Coronary artery (tissue), 2 donors: ENCODE measurements around the gene KIF21A.

Source experiments
- DNase-seq: peaks from one replicate; pipeline ENCODE4 v3.0.0-alpha.2; 2017; ENCODE audit warnings: low spot score
- H3K27ac ChIP-seq, 2 donors: fragments of 200-600 bp; sonication (generic); one replicate each; pipeline ENCODE4 v1.5.1; 2016 to 2019
- H3K4me3 ChIP-seq: fragments of 200-600 bp; sonication (generic); 2 replicates; pipeline ENCODE4 v1.5.1; 2016; ENCODE audit warnings: mild to moderate bottlenecking, moderate library complexity
- TF ChIP-seq, protein P1 (sequence below): fragments of 200-600 bp; sonication (generic); IDR thresholded peaks from one replicate; pipeline ENCODE4 v1.5.1; 2019; ENCODE audit warnings: antibody characterized with exemption

Gene KIF21A

DNA sequence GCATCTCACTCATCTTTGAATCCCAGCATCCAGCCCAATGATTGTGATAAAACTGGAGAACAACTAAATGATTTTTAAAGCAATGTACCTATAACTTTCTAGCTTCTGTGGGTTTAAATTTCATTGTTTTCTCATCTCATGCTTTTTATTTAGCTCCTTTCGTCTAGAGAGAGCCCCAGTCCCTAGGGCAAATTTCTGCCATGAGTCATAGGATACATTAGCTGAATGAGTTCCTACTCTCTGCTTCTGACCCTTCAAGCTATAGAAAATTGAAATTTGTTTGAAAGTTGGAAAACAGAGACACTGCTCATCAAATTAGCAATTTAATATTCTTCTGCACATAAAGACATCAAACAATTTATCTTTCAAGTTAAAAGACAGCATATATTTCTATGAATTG lies 113.9 kb downstream of the KIF21A start:
- no peak for DNase-seq
- TF ChIP-seq, protein P1, sequence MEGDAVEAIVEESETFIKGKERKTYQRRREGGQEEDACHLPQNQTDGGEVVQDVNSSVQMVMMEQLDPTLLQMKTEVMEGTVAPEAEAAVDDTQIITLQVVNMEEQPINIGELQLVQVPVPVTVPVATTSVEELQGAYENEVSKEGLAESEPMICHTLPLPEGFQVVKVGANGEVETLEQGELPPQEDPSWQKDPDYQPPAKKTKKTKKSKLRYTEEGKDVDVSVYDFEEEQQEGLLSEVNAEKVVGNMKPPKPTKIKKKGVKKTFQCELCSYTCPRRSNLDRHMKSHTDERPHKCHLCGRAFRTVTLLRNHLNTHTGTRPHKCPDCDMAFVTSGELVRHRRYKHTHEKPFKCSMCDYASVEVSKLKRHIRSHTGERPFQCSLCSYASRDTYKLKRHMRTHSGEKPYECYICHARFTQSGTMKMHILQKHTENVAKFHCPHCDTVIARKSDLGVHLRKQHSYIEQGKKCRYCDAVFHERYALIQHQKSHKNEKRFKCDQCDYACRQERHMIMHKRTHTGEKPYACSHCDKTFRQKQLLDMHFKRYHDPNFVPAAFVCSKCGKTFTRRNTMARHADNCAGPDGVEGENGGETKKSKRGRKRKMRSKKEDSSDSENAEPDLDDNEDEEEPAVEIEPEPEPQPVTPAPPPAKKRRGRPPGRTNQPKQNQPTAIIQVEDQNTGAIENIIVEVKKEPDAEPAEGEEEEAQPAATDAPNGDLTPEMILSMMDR: no peak
- H3K27ac ChIP-seq: no peak overlapping the region
- no peak overlapping the region for H3K4me3 ChIP-seq

DNA sequence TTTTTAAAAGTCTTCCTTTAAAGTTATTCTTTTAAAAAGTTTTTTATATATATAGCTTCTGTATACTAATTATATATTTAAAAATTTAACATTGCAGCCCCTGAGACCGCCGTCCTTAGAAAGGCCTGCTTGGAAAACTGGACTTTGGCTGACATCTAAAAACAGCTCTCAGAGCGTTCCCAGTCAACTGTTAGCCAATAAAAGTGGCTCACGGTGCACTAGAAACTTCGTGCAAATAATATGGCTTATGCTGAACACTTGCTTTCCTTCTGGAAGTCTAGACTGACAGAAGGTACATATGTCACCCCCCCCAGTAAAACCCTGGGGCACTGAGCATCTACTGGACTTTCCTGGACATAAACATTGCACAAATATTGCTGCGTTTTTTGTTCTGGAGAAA lies 115.0 kb downstream of the KIF21A start:
- DNase-seq: no peak
- TF ChIP-seq, protein P1: no peak
- Histone ChIP-seq H3K4me3 (no peak overlapping the region), H3K27ac (no peak overlapping the region)

DNA sequence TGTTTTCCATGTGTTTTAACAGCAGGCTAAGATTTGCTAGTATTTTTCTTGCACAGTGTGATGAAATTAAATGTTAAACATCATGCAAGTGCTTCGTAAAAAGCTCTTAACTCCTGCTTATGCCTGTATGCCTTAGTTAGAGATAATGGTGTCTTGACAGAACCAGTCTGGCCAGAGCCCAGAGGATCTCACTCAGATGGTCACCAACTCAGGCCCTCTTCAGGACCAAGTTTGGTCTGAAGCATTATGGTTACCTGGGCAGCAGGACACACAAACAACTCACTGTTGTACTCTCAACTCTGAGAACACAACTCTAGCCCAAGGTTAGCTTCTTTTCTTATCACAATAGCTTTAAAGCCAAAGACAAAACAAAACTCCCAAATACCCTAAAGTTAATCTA lies 115.4 kb downstream of the KIF21A start:
- TF ChIP-seq, protein P1: no peak
- no peak for DNase-seq
- no peak overlapping the region for H3K4me3 ChIP-seq
- H3K27ac ChIP-seq: no peak overlapping the region

DNA sequence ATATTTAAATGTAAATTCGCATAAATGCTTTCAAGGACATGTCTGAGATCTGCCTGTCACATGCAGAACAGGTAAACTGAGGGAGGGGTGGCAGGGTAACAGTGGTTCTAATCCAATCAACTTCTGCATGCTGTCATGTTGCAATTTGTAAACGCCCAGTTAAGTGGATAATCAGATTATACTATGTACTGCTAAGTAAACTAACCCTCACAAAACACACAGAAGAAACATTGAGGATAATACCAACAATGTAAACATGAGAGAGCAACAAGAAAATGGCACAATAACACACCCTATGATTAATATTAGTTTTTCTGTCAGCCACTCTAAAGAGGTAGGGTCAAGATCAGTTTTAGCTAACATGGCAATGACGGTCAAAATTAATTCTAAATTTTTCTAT lies 123.7 kb downstream of the KIF21A start:
- no peak for DNase-seq
- H3K27ac ChIP-seq: no peak overlapping the region
- no peak overlapping the region for H3K4me3 ChIP-seq
- TF ChIP-seq, protein P1: no peak

DNA sequence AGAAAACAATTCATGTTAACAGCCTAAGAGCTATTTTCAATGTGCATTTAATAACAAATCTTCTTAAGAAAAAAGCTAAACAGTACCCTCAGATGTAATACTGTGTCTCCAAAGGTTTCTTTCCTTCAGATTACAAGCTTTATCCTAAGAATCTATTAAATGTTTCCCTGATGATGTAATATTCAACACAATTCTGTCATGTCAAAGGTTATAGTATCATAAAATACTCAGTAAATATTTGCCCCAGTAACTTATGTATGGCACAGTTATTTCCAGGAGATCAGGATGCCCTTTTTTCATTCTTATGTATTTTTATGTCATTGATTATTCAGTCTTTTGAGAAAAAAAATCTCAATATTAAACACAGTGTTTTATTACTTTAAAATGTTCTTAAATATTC lies 128.4 kb downstream of the KIF21A start:
- DNase-seq: no peak
- H3K4me3 ChIP-seq: no peak overlapping the region
- TF ChIP-seq, protein P1: no peak
- H3K27ac ChIP-seq: no peak overlapping the region

DNA sequence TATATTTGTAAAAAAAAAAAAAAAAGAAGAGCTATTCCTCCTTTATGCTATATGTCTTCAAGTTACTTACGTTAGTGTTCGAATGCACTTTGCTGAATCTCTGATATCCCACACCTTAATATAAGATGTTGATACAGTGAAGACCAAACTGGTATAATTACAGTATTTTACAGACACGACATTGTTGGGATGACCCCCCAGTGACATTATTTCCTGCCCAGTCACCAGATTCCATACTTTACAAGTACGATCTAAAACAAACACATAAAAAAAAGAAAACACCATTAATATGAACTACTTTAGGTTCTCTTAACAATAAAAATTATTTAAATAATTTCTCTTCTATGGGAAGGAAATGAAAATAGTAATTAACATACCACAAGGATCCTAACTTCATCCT lies 133.4 kb downstream of the KIF21A start:
- H3K27ac ChIP-seq: no peak overlapping the region
- TF ChIP-seq, protein P1: no peak
- no peak for DNase-seq
- H3K4me3 ChIP-seq: no peak overlapping the region

DNA sequence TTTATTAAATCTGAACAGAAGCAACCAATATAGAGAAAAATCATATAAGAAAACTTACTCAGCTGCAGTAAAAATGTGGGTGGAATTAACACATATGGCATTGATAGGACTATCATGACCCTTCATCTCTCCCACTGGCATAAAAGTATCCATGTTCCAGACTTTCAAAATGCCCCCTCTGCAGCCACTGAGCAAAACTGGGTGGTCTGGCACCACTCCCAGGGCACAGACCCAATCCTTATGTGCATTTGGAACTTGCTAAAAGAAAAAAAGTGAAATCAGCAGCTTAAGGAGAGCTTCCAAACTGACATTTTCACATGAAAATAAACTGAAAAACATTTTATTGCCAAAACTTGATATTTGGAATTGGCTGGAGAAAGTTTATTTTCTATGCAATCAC lies 141.5 kb downstream of the KIF21A start:
- no peak for DNase-seq
- Histone ChIP-seq H3K27ac (no peak overlapping the region), H3K4me3 (no peak overlapping the region)
- TF ChIP-seq, protein P1: no peak
